Measurements from ENCODE around the gene PHC2. TPM values are rescaled to one million over a fixed set of nuclear protein-coding genes. Genes with fewer than 3 reads are reported as not detected.

The PHC2 gene
- total RNA-seq, 1 experiment from 2014 or later = 176 TPM

- Histone ChIP-seq H3K79me2 (ENCODE audit: insufficient read depth, low read length) (no peaks in the 10 kb centered on the region), H3K27ac (ENCODE audit: low read depth, low read length) (no peak overlapping the region), H3K9me3 (ENCODE audit: control insufficient read depth in 1 of 2, insufficient read depth in 1 of 2, low read depth in 1 of 2, low read length in 2 of 2) (no peaks in the 10 kb centered on the region), H4K20me1 (ENCODE audit: insufficient read depth) (no peaks in the 10 kb centered on the region), H3K4me3 (replicated peaks in 1 of 2; ENCODE audit: low read depth in 1 of 2, low read length in 2 of 2) (no peak overlapping the region), H3K4me1 (ENCODE audit: control insufficient read depth in 1 of 2, insufficient read depth in 2 of 2, low read length in 2 of 2) (peaks cover 8 to 21% of the 10 kb centered on the region in 2 experiments; a peak in 3 of 4 replicates), H3K9ac (ENCODE audit: low read length) (no peak overlapping the region), H3K9me2 (ENCODE audit: insufficient read depth) (no peaks in the 10 kb centered on the region), H2AFZ (ENCODE audit: low read depth, low read length, poor library complexity, severe bottlenecking) (no peak overlapping the region), H3K36me3 (ENCODE audit: control insufficient read depth in 1 of 2, insufficient read depth in 2 of 2, low read length in 2 of 2) (no peaks in the 10 kb centered on the region), H3K27me3 (ENCODE audit: insufficient read depth, low read length) (no peaks in the 10 kb centered on the region), H3K4me2 (ENCODE audit: low read length) (no peak overlapping the region)
- DNase-seq (ENCODE audit: low read depth, low spot score) (no peak), ATAC-seq (no peak)
- ChIA-PET POLR2A (no interaction called here), RAD21 (ENCODE audit: low non-redundant PET in 1 of 2, low total read pairs in 2 of 2, uncharacterized antibody in 2 of 2, unreplicated experiment in 2 of 2) (no interaction called here), CTCF (no interaction called here)
- BruUV-seq (replicated peaks) = no TSS peak
- no peak for TF ChIP-seq CBX3 (IDR thresholded peaks at IDR 0.05; ENCODE audit: low read depth)
- no peak for TF ChIP-seq EZH2 (IDR thresholded peaks at IDR 0.05)
- no peak for TF ChIP-seq ELF1 (IDR thresholded peaks at IDR 0.05; ENCODE audit: borderline replicate concordance, low read depth)
- TF ChIP-seq SP1 (IDR thresholded peaks at IDR 0.05; ENCODE audit: low read depth) = no peak
- TF ChIP-seq POLR2A (IDR thresholded peaks at IDR 0.05; ENCODE audit: borderline replicate concordance, extremely low read depth, insufficient read depth, insufficient read length) = no peak
- no peak for TF ChIP-seq EZH2phosphoT487 (IDR thresholded peaks at IDR 0.05; ENCODE audit: borderline replicate concordance)
- intact Hi-C loops (cut with micrococcal nuclease) = no loop called here
These were observed 33.7 kb upstream of the PHC2 start for GRCh38 chr1:33464552-33464951.

GRCh38 chr1:33462405-33463164, 31.7 kb upstream of the PHC2 start:
- POLR2A ChIA-PET = no interaction called here
- Histone ChIP-seq H3K4me1 (ENCODE audit: control insufficient read depth in 1 of 2, insufficient read depth in 2 of 2, low read length in 2 of 2) (peaks cover 14 to 26% of the 10 kb centered on the region in 2 experiments), H2AFZ (ENCODE audit: low read depth, low read length, poor library complexity, severe bottlenecking) (no peak overlapping the region), H3K27me3 (ENCODE audit: insufficient read depth, low read length) (no peaks in the 10 kb centered on the region), H4K20me1 (ENCODE audit: insufficient read depth) (no peaks in the 10 kb centered on the region), H3K4me3 (replicated peaks in 1 of 2; ENCODE audit: low read depth in 1 of 2, low read length in 2 of 2) (no peak overlapping the region), H3K9me2 (ENCODE audit: insufficient read depth) (no peaks in the 10 kb centered on the region), H3K9ac (ENCODE audit: low read length) (no peak overlapping the region), H3K79me2 (ENCODE audit: insufficient read depth, low read length) (no peaks in the 10 kb centered on the region), H3K36me3 (ENCODE audit: control insufficient read depth in 1 of 2, insufficient read depth in 2 of 2, low read length in 2 of 2) (no peaks in the 10 kb centered on the region), H3K27ac (ENCODE audit: low read depth, low read length) (no peak overlapping the region), H3K9me3 (ENCODE audit: control insufficient read depth in 1 of 2, insufficient read depth in 1 of 2, low read depth in 1 of 2, low read length in 2 of 2) (no peaks in the 10 kb centered on the region), H3K4me2 (ENCODE audit: low read length) (no peak overlapping the region)
- RAD21 ChIA-PET (ENCODE audit: low non-redundant PET in 1 of 2, low total read pairs in 2 of 2, uncharacterized antibody in 2 of 2, unreplicated experiment in 2 of 2) = interaction anchor here in 1 of 2 experiments (0.6 kb wide), 1 partner anchor 28 kb away, joined by 6 read pairs; no protein-coding TSS in a partner anchor
- intact Hi-C loops (cut with micrococcal nuclease) = no loop called here
- DNase-seq (ENCODE audit: low read depth, low spot score) (no peak), ATAC-seq (no peak)
- CTCF ChIA-PET = interaction anchor here (0.6 kb wide), 1 partner anchor 281 kb away, joined by 3 read pairs; no protein-coding TSS in a partner anchor
- no TSS peak for BruUV-seq (replicated peaks)
- TF ChIP-seq ELF1 (IDR thresholded peaks at IDR 0.05; ENCODE audit: borderline replicate concordance, low read depth) (no peak), ZFX (IDR thresholded peaks at IDR 0.05) (no peak), SIN3A (IDR thresholded peaks at IDR 0.05; ENCODE audit: low read depth) (no peak), POLR2AphosphoS5 (IDR thresholded peaks at IDR 0.05; ENCODE audit: low read depth, low read length) (no peak), EZH2phosphoT487 (IDR thresholded peaks at IDR 0.05; ENCODE audit: borderline replicate concordance) (no peak), CBX3 (IDR thresholded peaks at IDR 0.05; ENCODE audit: low read depth) (no peak), RAD21 (IDR thresholded peaks at IDR 0.05; ENCODE audit: low read depth) (no peak), EGR1 (IDR thresholded peaks at IDR 0.05; ENCODE audit: low read depth) (no peak), JUND (IDR thresholded peaks at IDR 0.05) (no peak), SP1 (IDR thresholded peaks at IDR 0.05; ENCODE audit: low read depth) (no peak), EZH2 (IDR thresholded peaks at IDR 0.05) (no peak)
- TF ChIP-seq, protein P1, sequence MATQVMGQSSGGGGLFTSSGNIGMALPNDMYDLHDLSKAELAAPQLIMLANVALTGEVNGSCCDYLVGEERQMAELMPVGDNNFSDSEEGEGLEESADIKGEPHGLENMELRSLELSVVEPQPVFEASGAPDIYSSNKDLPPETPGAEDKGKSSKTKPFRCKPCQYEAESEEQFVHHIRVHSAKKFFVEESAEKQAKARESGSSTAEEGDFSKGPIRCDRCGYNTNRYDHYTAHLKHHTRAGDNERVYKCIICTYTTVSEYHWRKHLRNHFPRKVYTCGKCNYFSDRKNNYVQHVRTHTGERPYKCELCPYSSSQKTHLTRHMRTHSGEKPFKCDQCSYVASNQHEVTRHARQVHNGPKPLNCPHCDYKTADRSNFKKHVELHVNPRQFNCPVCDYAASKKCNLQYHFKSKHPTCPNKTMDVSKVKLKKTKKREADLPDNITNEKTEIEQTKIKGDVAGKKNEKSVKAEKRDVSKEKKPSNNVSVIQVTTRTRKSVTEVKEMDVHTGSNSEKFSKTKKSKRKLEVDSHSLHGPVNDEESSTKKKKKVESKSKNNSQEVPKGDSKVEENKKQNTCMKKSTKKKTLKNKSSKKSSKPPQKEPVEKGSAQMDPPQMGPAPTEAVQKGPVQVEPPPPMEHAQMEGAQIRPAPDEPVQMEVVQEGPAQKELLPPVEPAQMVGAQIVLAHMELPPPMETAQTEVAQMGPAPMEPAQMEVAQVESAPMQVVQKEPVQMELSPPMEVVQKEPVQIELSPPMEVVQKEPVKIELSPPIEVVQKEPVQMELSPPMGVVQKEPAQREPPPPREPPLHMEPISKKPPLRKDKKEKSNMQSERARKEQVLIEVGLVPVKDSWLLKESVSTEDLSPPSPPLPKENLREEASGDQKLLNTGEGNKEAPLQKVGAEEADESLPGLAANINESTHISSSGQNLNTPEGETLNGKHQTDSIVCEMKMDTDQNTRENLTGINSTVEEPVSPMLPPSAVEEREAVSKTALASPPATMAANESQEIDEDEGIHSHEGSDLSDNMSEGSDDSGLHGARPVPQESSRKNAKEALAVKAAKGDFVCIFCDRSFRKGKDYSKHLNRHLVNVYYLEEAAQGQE (IDR thresholded peaks at IDR 0.05; ENCODE audit: low read depth) = no peak
- TF ChIP-seq, protein P2, sequence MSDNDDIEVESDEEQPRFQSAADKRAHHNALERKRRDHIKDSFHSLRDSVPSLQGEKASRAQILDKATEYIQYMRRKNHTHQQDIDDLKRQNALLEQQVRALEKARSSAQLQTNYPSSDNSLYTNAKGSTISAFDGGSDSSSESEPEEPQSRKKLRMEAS (IDR thresholded peaks at IDR 0.05) = no peak
- TF ChIP-seq, protein P3, sequence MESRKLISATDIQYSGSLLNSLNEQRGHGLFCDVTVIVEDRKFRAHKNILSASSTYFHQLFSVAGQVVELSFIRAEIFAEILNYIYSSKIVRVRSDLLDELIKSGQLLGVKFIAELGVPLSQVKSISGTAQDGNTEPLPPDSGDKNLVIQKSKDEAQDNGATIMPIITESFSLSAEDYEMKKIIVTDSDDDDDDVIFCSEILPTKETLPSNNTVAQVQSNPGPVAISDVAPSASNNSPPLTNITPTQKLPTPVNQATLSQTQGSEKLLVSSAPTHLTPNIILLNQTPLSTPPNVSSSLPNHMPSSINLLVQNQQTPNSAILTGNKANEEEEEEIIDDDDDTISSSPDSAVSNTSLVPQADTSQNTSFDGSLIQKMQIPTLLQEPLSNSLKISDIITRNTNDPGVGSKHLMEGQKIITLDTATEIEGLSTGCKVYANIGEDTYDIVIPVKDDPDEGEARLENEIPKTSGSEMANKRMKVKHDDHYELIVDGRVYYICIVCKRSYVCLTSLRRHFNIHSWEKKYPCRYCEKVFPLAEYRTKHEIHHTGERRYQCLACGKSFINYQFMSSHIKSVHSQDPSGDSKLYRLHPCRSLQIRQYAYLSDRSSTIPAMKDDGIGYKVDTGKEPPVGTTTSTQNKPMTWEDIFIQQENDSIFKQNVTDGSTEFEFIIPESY (IDR thresholded peaks at IDR 0.05; ENCODE audit: extremely low read depth, insufficient replicate concordance, low read length) = no peak

Data from HCT116 (cell line).